OCI-LY7 (cell line): ENCODE data around the gene BANF2.

Experiments
- CTCF ChIP-seq: fragments of 200-600 bp; sonication (generic); conservative IDR thresholded peaks from 2 replicates; pipeline ENCODE4 v1.5.1; 2014; ENCODE audit warnings: mild to moderate bottlenecking, antibody characterized with exemption, low read length, moderate library complexity, mixed read lengths
- EZH2phosphoT487 ChIP-seq: fragments of 200-600 bp; sonication (generic); IDR thresholded peaks from 2 replicates; pipeline ENCODE4 v1.6.1; 2018; ENCODE audit warnings: low read depth, borderline replicate concordance, mild to moderate bottlenecking, mixed run types, antibody characterized with exemption, low read length, moderate library complexity, mixed read lengths

DNA sequence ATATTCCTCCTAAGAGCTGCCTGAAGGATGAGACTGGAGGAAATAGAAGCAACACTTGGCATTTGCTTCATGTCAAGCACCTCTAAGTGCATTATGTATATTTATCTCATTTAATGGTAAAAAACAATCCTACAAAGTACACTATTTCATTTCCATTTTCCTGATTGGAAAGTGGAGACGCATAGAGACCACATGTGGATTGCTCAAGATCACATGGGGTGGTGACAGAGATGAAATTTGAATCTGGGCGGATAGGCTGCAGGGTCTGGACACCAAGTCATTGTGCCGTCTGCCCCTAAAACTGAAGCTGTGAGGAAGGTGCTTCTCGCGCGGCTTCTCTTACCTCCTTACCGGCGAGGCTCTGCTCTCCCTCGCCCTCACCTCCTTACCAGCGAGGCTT, 30.3 kb downstream of the BANF2 start:
- TF ChIP-seq CTCF (no peak), EZH2phosphoT487 (no peak)
